Spleen (tissue), 11 donors: ENCODE measurements around the gene KCNAB1. TPM values are rescaled to one million over a fixed set of nuclear protein-coding genes. Genes with fewer than 3 reads are reported as not detected.

Experiments used
- DNase-seq: peaks from one replicate; pipeline ENCODE4 v3.0.0-alpha.2; 2020
- H3K27ac ChIP-seq, 8 donors: fragments of 200-600 bp; sonication (generic) in 7 of 8; 1 replicate in 4 of 8; 2 replicates in 4 of 8; pipeline versions ENCODE4 v1.5.0 to v1.8.0; 2016 to 2021; ENCODE audit warnings: inconsistent platforms in 4 of 8, mild to moderate bottlenecking in 4 of 8, moderate library complexity in 1 of 8
- H3K27me3 ChIP-seq, 7 donors: fragments of 200-600 bp; sonication (generic) in 6 of 7; replicated peaks in 1 of 7; 1 replicate in 4 of 7; 2 replicates in 3 of 7; pipeline versions ENCODE4 v1.5.0 to v1.8.0; 2016 to 2021; ENCODE audit warnings: inconsistent platforms in 3 of 7, mild to moderate bottlenecking in 1 of 7
- H3K36me3 ChIP-seq, 6 donors: fragments of 200-600 bp; sonication (generic) in 5 of 6; 1 replicate in 4 of 6; 2 replicates in 2 of 6; pipeline versions ENCODE4 v1.5.0 to v1.8.0; 2016 to 2021; ENCODE audit warnings: inconsistent platforms in 2 of 6
- H3K4me1 ChIP-seq, 6 donors: fragments of 200-600 bp; sonication (generic) in 5 of 6; 1 replicate in 3 of 6; 2 replicates in 3 of 6; pipeline versions ENCODE4 v1.5.0 to v1.8.0; 2016 to 2021; ENCODE audit warnings: inconsistent platforms in 3 of 6
- H3K4me3 ChIP-seq, 8 donors: fragments of 200-600 bp; sonication (generic) in 7 of 8; 1 replicate in 4 of 8; 2 replicates in 4 of 8; pipeline versions ENCODE4 v1.5.0 to v1.8.0; 2016 to 2021; ENCODE audit warnings: inconsistent platforms in 4 of 8, mild to moderate bottlenecking in 4 of 8, moderate library complexity in 2 of 8
- H3K9me3 ChIP-seq, 8 donors: fragments of 200-600 bp; sonication (generic) in 7 of 8; 1 replicate in 4 of 8; 2 replicates in 4 of 8; pipeline versions ENCODE4 v1.5.0 to v1.8.0; 2016 to 2021; ENCODE audit warnings: inconsistent platforms in 4 of 8
- POLR2A ChIP-seq, 3 donors: fragments of 450-650 bp; IDR thresholded peaks; one replicate each; pipeline ENCODE4 v1.5.1; 2017; ENCODE audit warnings: antibody characterized with exemption in 3 of 3, mild to moderate bottlenecking in 1 of 3
- POLR2AphosphoS5 ChIP-seq, 3 donors: sonication (generic); formaldehyde crosslinking; IDR thresholded peaks; one replicate each; pipeline ENCODE4 v1.5.1; 2017; ENCODE audit warnings: antibody characterized with exemption in 3 of 3
- WGBS, 5 donors: extraction: QIAGEN DNeasy Blood & Tissue Kit in 3 of 5; methylation state at CpG; one replicate each; pipeline versions ENCODE4 v1.1.5 to v1.1.7; 2013 to 2018; 5-methylcytosine and 5-hydroxymethylcytosine counted together
- intact Hi-C: fragments of 100-400 bp; cut with DNase I; formaldehyde crosslinking; loops from one replicate; pipeline ENCODE4 v1.15.0; 2023; ENCODE audit warnings: low total_unique reads
- polyA plus RNA-seq, 3 donors: library from polyadenylated mRNA; stranded (reverse); fragments of 200-250 nt; gene quantifications; one replicate each; pipeline ENCODE4 v1.2.1, GENCODE V29; 2013
- total RNA-seq, 7 donors: library from RNA; depleted of rRNA in 3 of 7; stranded (reverse); fragments of >200 nt in 3 of 7; fragmentation: NEBNext Ultra II Directional in 4 of 7; extraction: Animal tissue kit (Norgen Biotek cat#: 25700) in 4 of 7; gene quantifications; one replicate each; pipeline versions ENCODE4 v1.1.0 to v1.2.1, GENCODE V29; 2016 to 2021
- TF ChIP-seq, protein P1 (sequence below), 11 experiments: fragments of 200-600 bp in 7 of 11; fragments of 450-650 bp in 4 of 11; sonication (generic) in 4 of 11; IDR thresholded peaks in 8 of 11; conservative IDR thresholded peaks in 3 of 11; 1 replicate in 7 of 11; 2 replicates in 4 of 11; pipeline versions ENCODE4 v1.4.0 to v1.8.0; 2016 to 2021; ENCODE audit warnings: antibody characterized with exemption in 11 of 11, inconsistent platforms in 4 of 11, mild to moderate bottlenecking in 1 of 11
- donor health status: healthy with polysubstance abuse.
- donor health status: DM: no; HTN: no; CAD: no; lungs with moderate emphysema.
- donor health status: DM: no; HTN: no; CAD: no.
- donor health status: Bipolar disorder and iron deficiency.
- donor health status: healthy.
- donor health status: DM: no; HTN: no; CAD: no.
- donor health status: DM: yes; HTN: yes; CAD: no.

KCNAB1 gene
- total and polyA plus RNA-seq, 10 donors, result 0.59 to 10.5 (median 6.3) TPM

DNA sequence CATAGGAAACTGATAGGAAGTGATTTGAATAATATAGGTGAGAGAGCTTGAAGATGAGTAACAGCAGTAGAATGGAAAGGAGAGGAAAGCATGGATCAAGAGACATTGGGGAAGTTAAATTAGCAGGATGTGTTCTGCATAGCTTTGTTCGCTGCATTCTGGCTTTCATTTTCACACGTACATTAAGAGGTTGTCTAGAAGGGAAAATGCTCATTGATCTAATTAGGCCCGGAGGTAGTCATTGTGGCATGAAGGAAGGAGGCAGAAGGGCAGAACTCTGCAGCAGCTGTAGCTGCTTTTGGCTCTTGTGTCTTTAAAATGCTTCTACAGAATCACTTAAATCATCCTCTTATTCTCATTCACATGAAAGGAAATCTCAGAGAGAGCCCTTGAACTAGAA lies 40.3 kb downstream of the KCNAB1 start:
- DNase-seq, result no peak
- Histone ChIP-seq H3K36me3 (no peaks in the 10 kb centered on the region), H3K4me1 (peaks cover 0 to 16% (median 12%) of the 10 kb centered on the region in 6 donors), H3K9me3 (peaks cover 0 to 5% (median 0%) of the 10 kb centered on the region in 8 donors), H3K27me3 (no peaks in the 10 kb centered on the region), H3K4me3 (peak overlapping the region in 1 of 8 donors; percentile 39), H3K27ac (peak overlapping the region in 2 of 8 donors; percentile 37 to 39)
- TF ChIP-seq, protein P1, sequence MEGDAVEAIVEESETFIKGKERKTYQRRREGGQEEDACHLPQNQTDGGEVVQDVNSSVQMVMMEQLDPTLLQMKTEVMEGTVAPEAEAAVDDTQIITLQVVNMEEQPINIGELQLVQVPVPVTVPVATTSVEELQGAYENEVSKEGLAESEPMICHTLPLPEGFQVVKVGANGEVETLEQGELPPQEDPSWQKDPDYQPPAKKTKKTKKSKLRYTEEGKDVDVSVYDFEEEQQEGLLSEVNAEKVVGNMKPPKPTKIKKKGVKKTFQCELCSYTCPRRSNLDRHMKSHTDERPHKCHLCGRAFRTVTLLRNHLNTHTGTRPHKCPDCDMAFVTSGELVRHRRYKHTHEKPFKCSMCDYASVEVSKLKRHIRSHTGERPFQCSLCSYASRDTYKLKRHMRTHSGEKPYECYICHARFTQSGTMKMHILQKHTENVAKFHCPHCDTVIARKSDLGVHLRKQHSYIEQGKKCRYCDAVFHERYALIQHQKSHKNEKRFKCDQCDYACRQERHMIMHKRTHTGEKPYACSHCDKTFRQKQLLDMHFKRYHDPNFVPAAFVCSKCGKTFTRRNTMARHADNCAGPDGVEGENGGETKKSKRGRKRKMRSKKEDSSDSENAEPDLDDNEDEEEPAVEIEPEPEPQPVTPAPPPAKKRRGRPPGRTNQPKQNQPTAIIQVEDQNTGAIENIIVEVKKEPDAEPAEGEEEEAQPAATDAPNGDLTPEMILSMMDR (IDR thresholded peaks at IDR 0.05 in 8 of 11, conservative IDR thresholded peaks at IDR 0.05 in 3 of 11), result no peak
- TF ChIP-seq POLR2A (IDR thresholded peaks at IDR 0.05) (no peak), POLR2AphosphoS5 (IDR thresholded peaks at IDR 0.05) (no peak)
- intact Hi-C loops, result no loop called here
- WGBS, 5 donors, result 7 to 16% (median 10%) methylated on average over 3 of the region's 3 CpGs

GRCh38 chr3:156161172-156161571 lies 40.8 kb downstream of the KCNAB1 start:
- Histone ChIP-seq H3K27me3 (no peaks in the 10 kb centered on the region), H3K4me1 (peaks cover 0 to 16% (median 12%) of the 10 kb centered on the region in 6 donors), H3K4me3 (no peak overlapping the region), H3K9me3 (no peaks in the 10 kb centered on the region), H3K27ac (peak overlapping the region in 3 of 8 donors; percentile 11 to 39 (median 37)), H3K36me3 (no peaks in the 10 kb centered on the region)
- DNase-seq, result no peak
- TF ChIP-seq POLR2A (IDR thresholded peaks at IDR 0.05) (no peak), POLR2AphosphoS5 (IDR thresholded peaks at IDR 0.05) (no peak)
- TF ChIP-seq, protein P1 (IDR thresholded peaks at IDR 0.05 in 8 of 11, conservative IDR thresholded peaks at IDR 0.05 in 3 of 11), result no peak
- intact Hi-C loops, result no loop called here
- WGBS, 5 donors, result 23 to 63% (median 38%) methylated on average over 1 of the region's 1 CpG

DNA sequence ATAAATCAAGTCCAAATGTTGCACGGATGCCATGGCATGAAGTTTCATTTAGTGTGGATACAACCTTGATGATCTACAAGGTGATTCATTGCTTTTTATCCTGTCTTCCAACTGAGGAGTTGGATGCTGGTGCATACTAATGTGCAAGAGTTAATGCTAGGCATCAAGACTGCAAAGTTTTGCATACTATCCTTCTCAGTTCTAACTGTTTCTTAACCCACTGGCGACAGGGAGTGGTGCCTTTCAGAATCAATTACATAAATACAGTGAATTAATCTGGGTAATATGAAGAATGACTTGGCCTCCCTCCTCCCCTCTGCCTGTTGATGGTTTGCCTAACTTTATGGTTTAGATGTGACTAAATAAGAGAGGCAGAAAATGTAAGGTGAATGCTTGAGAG lies 43.5 kb downstream of the KCNAB1 start:
- WGBS, 5 donors, result 83 to 94% (median 87%) methylated on average over 2 of the region's 2 CpGs
- Histone ChIP-seq H3K36me3 (no peaks in the 10 kb centered on the region), H3K27ac (no peak overlapping the region), H3K9me3 (no peaks in the 10 kb centered on the region), H3K4me1 (peaks cover 0 to 16% (median 12%) of the 10 kb centered on the region in 6 donors), H3K4me3 (no peak overlapping the region), H3K27me3 (peaks cover 0 to 4% (median 0%) of the 10 kb centered on the region in 7 donors)
- intact Hi-C loops, result no loop called here
- DNase-seq, result no peak
- no peak for TF ChIP-seq POLR2A (IDR thresholded peaks at IDR 0.05)
- TF ChIP-seq, protein P1 (IDR thresholded peaks at IDR 0.05 in 8 of 11, conservative IDR thresholded peaks at IDR 0.05 in 3 of 11), result no peak
- no peak for TF ChIP-seq POLR2AphosphoS5 (IDR thresholded peaks at IDR 0.05)

DNA sequence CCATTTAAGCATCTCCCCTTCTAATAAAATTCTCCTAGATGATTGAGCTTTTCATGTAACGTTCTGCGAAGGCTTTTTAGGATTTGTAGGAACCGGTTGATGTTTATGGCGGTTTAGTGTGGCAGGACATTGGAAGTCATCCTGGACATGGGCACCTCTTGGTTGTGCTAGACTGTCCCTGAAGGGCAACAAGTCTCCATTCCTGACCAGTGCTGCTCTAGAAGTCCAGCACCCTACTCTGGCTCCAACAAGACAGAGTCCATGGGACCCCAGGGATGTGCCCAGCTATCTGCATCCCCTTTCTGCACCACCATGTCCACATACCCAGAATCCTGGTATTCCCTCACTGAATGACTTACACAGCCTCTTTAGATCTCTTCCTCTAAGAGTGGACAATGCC lies 46.4 kb downstream of the KCNAB1 start:
- TF ChIP-seq POLR2A (IDR thresholded peaks at IDR 0.05), result no peak
- TF ChIP-seq, protein P1 (IDR thresholded peaks at IDR 0.05 in 8 of 11, conservative IDR thresholded peaks at IDR 0.05 in 3 of 11), result no peak
- no peak for TF ChIP-seq POLR2AphosphoS5 (IDR thresholded peaks at IDR 0.05)
- WGBS, 5 donors, result 73 to 92% (median 87%) methylated on average over 4 of the region's 4 CpGs

More for the DNA sequence above, 46.4 kb downstream of the KCNAB1 start:
- intact Hi-C loops, result no loop called here
- Histone ChIP-seq H3K27me3 (peaks cover 0 to 4% (median 0%) of the 10 kb centered on the region in 7 donors), H3K9me3 (no peaks in the 10 kb centered on the region), H3K36me3 (no peaks in the 10 kb centered on the region), H3K27ac (no peak overlapping the region), H3K4me1 (peaks cover 0 to 3% (median 0%) of the 10 kb centered on the region in 6 donors), H3K4me3 (no peak overlapping the region)
- DNase-seq, result no peak
